A673 (cell line): ENCODE data around the gene KRI1. TPM values are rescaled to one million over a fixed set of nuclear protein-coding genes. Genes with fewer than 3 reads are reported as not detected.

Source experiments
- BruUV-seq: library from RNA; stranded (reverse); fragments of 400-500 nt; replicated peaks from 2 replicates; lab custom pipeline; 2021; lab: Mats Ljungman, UMichigan
- CTCF ChIA-PET: fragments of 300-600 bp; sonication (Branson Sonifier 250); formaldehyde crosslinking; loops from one replicate; lab custom pipeline; 2022; ENCODE audit warnings: antibody characterized with exemption; lab: Charles Lee
- POLR2A ChIA-PET: fragments of 300-600 bp; sonication (Branson Sonifier 250); formaldehyde crosslinking; loops from one replicate; lab custom pipeline; 2022; ENCODE audit warnings: antibody characterized with exemption; ENCODE audit not compliant: low non-redundant PET; lab: Charles Lee
- DNase-seq: peaks from one replicate; pipeline ENCODE4 v3.0.0-alpha.2; 2015; ENCODE audit warnings: low spot score
- H3K27ac ChIP-seq: fragments of 200-600 bp; sonication (generic); 2 replicates; pipeline ENCODE4 v1.5.1; 2016; ENCODE audit warnings: mixed run types, low read depth, mild to moderate bottlenecking, mixed read lengths, antibody characterized with exemption, low read length; ENCODE audit not compliant: poor library complexity, severe bottlenecking
- H3K27me3 ChIP-seq: fragments of 200-600 bp; sonication (generic); replicated peaks from 2 replicates; pipeline ENCODE4 v1.6.1; 2017; ENCODE audit warnings: mixed run types, low read depth, mild to moderate bottlenecking, mixed read lengths, antibody characterized with exemption, low read length; ENCODE audit not compliant: insufficient read depth, poor library complexity
- H3K36me3 ChIP-seq: fragments of 200-600 bp; sonication (generic); 2 replicates; pipeline ENCODE4 v1.6.1; 2016; ENCODE audit warnings: mixed run types, mild to moderate bottlenecking, mixed read lengths, antibody characterized with exemption, low read length; ENCODE audit not compliant: insufficient read depth, poor library complexity, severe bottlenecking
- H3K4me1 ChIP-seq: fragments of 200-600 bp; sonication (generic); 2 replicates; pipeline ENCODE4 v1.6.1; 2017; ENCODE audit warnings: mixed run types, mild to moderate bottlenecking, mixed read lengths, antibody characterized with exemption, low read length; ENCODE audit not compliant: insufficient read depth, poor library complexity, severe bottlenecking
- H3K4me3 ChIP-seq: fragments of 200-600 bp; sonication (generic); 2 replicates; pipeline ENCODE4 v1.5.1; 2016; ENCODE audit warnings: low read depth, mixed run types, mild to moderate bottlenecking, mixed read lengths, low read length; ENCODE audit not compliant: poor library complexity, severe bottlenecking
- H3K9me3 ChIP-seq: fragments of 200-600 bp; sonication (generic); 2 replicates; pipeline ENCODE4 v1.6.1; 2016; ENCODE audit warnings: mixed run types, low read depth, mild to moderate bottlenecking, mixed read lengths, antibody characterized with exemption, low read length; ENCODE audit not compliant: poor library complexity, severe bottlenecking
- EZH2 ChIP-seq: fragments of 200-600 bp; sonication (generic); IDR thresholded peaks from 2 replicates; pipeline ENCODE4 v1.6.1; 2017; ENCODE audit warnings: borderline replicate concordance, low read depth, mild to moderate bottlenecking, mixed read lengths, antibody characterized with exemption, low read length; ENCODE audit not compliant: poor library complexity, severe bottlenecking
- intact Hi-C: fragments of 100-400 bp; cut with micrococcal nuclease; formaldehyde crosslinking; loops from one replicate; pipeline ENCODE4 v1.10.0; 2022; ENCODE audit not compliant: unreplicated experiment
- total RNA-seq: library from RNA; stranded (reverse); gene quantifications from 2 replicates; pipeline ENCODE4 v1.2.3, GENCODE V29; 2021
- TF ChIP-seq, protein P1 (sequence below): fragments of 300-800, 200-600 bp; sonication (generic); conservative IDR thresholded peaks from 2 replicates; pipeline ENCODE4 v1.5.1; 2017; ENCODE audit warnings: low read depth, mild to moderate bottlenecking, antibody characterized with exemption, low read length, moderate library complexity, mixed read lengths

The KRI1 gene
- total RNA-seq, 1 experiment from 2014 or later: 47.8 TPM

GRCh38 chr19:10587022-10587838 lies 21.4 kb upstream of the KRI1 start, which contains the start of gene AP1M2:
TSS of gene AP1M2 (minus strand) at chr19:10587312. CDS start at chr19:10587231, 81 bp downstream.
- CTCF ChIA-PET: interaction anchor here (0.7 kb wide), 1 partner anchor 31 kb away, joined by 5 read pairs; no protein-coding TSS in a partner anchor

DNA sequence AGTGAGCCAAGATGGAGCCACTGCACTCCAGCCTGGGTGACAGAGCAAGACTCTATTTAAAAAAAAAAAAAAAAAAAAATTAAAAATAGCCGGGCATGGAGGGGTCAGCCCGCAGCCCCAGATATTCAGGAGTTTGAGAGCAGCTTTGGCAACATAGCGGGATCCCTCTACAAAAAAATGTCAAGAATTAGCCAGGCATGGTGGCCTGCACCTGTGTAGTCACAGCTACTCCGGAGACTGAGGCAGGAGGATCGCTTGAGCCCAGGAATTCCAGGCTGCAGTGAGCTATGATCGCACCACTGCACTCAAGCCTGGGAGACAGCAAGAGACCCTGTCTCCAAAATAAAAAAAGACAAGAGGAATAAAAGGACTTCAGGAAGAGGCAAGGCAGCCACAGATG lies 20.6 kb upstream of the KRI1 start:
- intact Hi-C loops: loop anchor here (10.0 kb wide), 1 partner anchor 278 kb away; no protein-coding TSS in a partner anchor
- H3K27ac ChIP-seq: no peak overlapping the region
- CTCF ChIA-PET: interaction anchor here (0.7 kb wide), 1 partner anchor 32 kb away, joined by 5 read pairs; no protein-coding TSS in a partner anchor
- H3K9me3 ChIP-seq: no peaks in the 10 kb centered on the region
- DNase-seq: no peak
- POLR2A ChIA-PET: no interaction called here
- H3K36me3 ChIP-seq: no peaks in the 10 kb centered on the region
- H3K4me1 ChIP-seq: no peaks in the 10 kb centered on the region
- H3K4me3 ChIP-seq: no peak overlapping the region
- BruUV-seq: no TSS peak
- H3K27me3 ChIP-seq: peaks cover 8% of the 10 kb centered on the region
- TF ChIP-seq, protein P1, sequence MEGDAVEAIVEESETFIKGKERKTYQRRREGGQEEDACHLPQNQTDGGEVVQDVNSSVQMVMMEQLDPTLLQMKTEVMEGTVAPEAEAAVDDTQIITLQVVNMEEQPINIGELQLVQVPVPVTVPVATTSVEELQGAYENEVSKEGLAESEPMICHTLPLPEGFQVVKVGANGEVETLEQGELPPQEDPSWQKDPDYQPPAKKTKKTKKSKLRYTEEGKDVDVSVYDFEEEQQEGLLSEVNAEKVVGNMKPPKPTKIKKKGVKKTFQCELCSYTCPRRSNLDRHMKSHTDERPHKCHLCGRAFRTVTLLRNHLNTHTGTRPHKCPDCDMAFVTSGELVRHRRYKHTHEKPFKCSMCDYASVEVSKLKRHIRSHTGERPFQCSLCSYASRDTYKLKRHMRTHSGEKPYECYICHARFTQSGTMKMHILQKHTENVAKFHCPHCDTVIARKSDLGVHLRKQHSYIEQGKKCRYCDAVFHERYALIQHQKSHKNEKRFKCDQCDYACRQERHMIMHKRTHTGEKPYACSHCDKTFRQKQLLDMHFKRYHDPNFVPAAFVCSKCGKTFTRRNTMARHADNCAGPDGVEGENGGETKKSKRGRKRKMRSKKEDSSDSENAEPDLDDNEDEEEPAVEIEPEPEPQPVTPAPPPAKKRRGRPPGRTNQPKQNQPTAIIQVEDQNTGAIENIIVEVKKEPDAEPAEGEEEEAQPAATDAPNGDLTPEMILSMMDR: no peak
- TF ChIP-seq EZH2: no peak

More at GRCh38 chr19:10587022-10587838, 21.4 kb upstream of the KRI1 start, which contains the start of gene AP1M2:
- POLR2A ChIA-PET: no interaction called here
- peaks cover 8% of the 10 kb centered on the region for H3K27me3 ChIP-seq
- H3K4me1 ChIP-seq: no peaks in the 10 kb centered on the region
- H3K9me3 ChIP-seq: no peaks in the 10 kb centered on the region
- H3K27ac ChIP-seq: no peak within 1 kb of the TSS
- no TSS peak for BruUV-seq
- H3K4me3 ChIP-seq: no peak within 1 kb of the TSS
- intact Hi-C loops: loop anchor here (10.0 kb wide), 1 partner anchor 278 kb away; no protein-coding TSS in a partner anchor
- no peak for DNase-seq
- no peaks in the 10 kb centered on the region for H3K36me3 ChIP-seq
- TF ChIP-seq EZH2: no peak
- TF ChIP-seq, protein P1: no peak

DNA sequence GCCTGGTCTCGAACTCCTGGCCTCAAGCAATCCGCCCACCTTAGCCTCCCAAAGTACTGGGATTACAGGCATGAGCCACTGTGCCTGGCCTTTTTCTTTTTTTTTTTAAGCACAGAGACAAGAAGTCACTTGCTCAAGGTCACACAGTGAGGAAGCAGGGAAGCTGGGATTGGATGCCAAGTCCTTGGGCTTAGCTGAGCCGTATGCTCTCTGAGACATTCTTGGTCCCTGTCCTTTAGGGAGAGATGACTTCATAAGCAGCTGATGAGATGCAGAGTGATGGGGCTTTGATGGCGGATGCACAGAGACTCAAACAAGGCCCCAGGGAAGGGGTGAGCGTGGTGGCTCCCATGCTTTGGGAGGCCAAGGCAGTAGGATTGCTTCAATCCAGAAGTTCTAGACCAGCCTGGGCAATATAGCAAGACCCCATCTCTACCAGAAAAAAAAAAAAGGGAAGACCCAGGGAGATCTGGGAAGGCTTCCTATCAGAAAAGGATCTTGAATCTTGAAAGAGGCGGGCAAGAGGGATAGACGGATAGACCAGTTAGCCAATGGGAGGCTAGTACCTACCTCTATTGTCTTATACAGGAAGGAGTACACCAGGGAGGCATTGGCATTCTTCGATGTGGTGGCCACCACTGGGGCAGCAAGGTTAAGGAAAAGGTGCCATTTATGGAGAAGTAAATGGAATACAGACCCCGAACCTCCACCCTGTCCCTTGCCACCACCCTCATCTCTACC lies 17.4 kb upstream of the KRI1 start:
- Histone ChIP-seq H3K36me3 (no peaks in the 10 kb centered on the region), H3K4me1 (no peaks in the 10 kb centered on the region), H3K27ac (no peak overlapping the region), H3K27me3 (peaks cover 8% of the 10 kb centered on the region), H3K9me3 (no peaks in the 10 kb centered on the region), H3K4me3 (no peak overlapping the region)
- TF ChIP-seq, protein P1: no peak
- no peak for TF ChIP-seq EZH2
- POLR2A ChIA-PET: no interaction called here
- CTCF ChIA-PET: interaction anchor here (0.6 to 2.8 kb wide), 3 partner anchors 48 to 118 kb away, joined by 3 to 42 read pairs (median 7); partner anchors contain the start of gene QTRT1
- no TSS peak for BruUV-seq
- no peak for DNase-seq
- intact Hi-C loops: loop anchor here (10.0 kb wide), 1 partner anchor 282 kb away; no protein-coding TSS in a partner anchor
